ENCODE measurements around the gene LPO. TPM values are rescaled to one million over a fixed set of nuclear protein-coding genes. Genes with fewer than 3 reads are reported as not detected.

LPO gene
- total RNA-seq, 1 donor from 2014 or later = 0.17 TPM

DNA sequence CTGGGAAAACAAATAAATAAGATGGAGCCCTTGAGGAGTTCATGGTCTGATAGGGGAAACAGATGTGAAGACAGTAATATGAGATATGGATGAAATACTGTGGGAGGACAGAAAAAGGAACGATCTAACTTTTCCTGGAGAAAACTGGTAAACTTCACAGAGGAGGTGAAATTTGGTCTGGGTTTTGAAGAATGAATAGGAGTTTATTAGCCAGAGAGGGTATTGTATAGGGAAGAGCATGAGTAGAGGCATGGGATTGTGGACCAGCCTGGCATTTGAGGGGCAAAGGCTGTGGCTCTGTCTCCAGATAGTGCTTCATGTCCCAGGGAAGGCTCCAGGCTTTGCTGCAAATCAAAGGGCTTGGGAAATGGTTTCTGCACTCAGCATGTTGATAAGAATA, 1.6 kb downstream of the LPO start:
- Histone ChIP-seq H3K4me3 (ENCODE audit: low read depth, low read length) (no peak overlapping the region), H3K27me3 (ENCODE audit: control insufficient read depth, insufficient read depth, low read length) (peaks cover 26% of the 10 kb centered on the region), H3K36me3 (ENCODE audit: control insufficient read depth, insufficient read depth, low read length) (no peaks in the 10 kb centered on the region)
- no peak for TF ChIP-seq CTCF (IDR thresholded peaks at IDR 0.05; ENCODE audit: insufficient read depth, low read length, poor library complexity, severe bottlenecking)
- no peak for DNase-seq (ENCODE audit: low read depth)

- H3K27me3 ChIP-seq (ENCODE audit: control insufficient read depth, insufficient read depth, low read length) = peaks cover 22% of the 10 kb centered on the region
- no peaks in the 10 kb centered on the region for H3K36me3 ChIP-seq (ENCODE audit: control insufficient read depth, insufficient read depth, low read length)
- no peak for DNase-seq (ENCODE audit: low read depth)
- H3K4me3 ChIP-seq (ENCODE audit: low read depth, low read length) = no peak overlapping the region
- TF ChIP-seq CTCF (IDR thresholded peaks at IDR 0.05; ENCODE audit: insufficient read depth, low read length, poor library complexity, severe bottlenecking) = no peak
These were observed 3.9 kb downstream of the LPO start for GRCh38 chr17:58242171-58242784.

GRCh38 chr17:58244963-58245362, 6.6 kb downstream of the LPO start:
- Histone ChIP-seq H3K27me3 (ENCODE audit: control insufficient read depth, insufficient read depth, low read length) (peaks cover 30% of the 10 kb centered on the region), H3K4me3 (ENCODE audit: low read depth, low read length) (no peak overlapping the region), H3K36me3 (ENCODE audit: control insufficient read depth, insufficient read depth, low read length) (no peaks in the 10 kb centered on the region)
- TF ChIP-seq CTCF (IDR thresholded peaks at IDR 0.05; ENCODE audit: insufficient read depth, low read length, poor library complexity, severe bottlenecking) = no peak
- no peak for DNase-seq (ENCODE audit: low read depth)

GRCh38 chr17:58245428-58246103, 7.2 kb downstream of the LPO start:
- TF ChIP-seq CTCF (IDR thresholded peaks at IDR 0.05; ENCODE audit: insufficient read depth, low read length, poor library complexity, severe bottlenecking) = no peak
- DNase-seq (ENCODE audit: low read depth) = no peak
- H3K36me3 ChIP-seq (ENCODE audit: control insufficient read depth, insufficient read depth, low read length) = no peaks in the 10 kb centered on the region
- H3K4me3 ChIP-seq (ENCODE audit: low read depth, low read length) = no peak overlapping the region
- H3K27me3 ChIP-seq (ENCODE audit: control insufficient read depth, insufficient read depth, low read length) = peaks cover 34% of the 10 kb centered on the region

DNA sequence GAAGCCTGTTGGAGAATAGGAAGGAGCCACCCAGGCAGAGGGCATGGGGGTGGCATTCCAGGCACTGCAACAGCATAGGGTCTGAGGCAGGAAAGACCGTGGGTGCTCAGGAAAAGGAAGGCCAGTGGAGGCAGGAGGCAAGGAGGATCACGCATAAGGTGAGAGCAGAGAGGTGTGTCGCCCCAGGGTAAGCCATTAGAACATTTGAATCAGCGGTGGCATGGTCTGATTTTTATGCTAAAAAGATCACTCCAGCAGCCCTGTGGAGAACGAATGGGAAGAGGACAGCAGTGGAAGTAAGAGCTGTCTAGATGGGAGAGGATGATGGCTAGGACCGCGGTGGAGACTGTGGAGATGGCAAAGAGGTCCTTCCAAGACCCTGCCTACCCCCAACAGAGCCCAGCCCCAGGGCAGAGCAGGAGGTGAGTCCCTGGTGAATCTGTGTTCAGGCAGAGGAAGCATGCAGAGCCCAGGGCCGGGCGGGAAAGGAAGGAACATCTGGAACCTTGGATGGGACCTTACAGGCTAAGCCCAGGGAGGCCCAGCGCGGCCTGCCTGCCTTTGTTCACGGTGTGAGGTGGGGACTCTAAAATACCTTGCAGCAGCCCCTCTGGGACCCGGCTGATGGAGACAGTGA, 7.8 kb downstream of the LPO start:
- DNase-seq (ENCODE audit: low read depth) = no peak
- Histone ChIP-seq H3K4me3 (ENCODE audit: low read depth, low read length) (no peak overlapping the region), H3K36me3 (ENCODE audit: control insufficient read depth, insufficient read depth, low read length) (no peaks in the 10 kb centered on the region), H3K27me3 (ENCODE audit: control insufficient read depth, insufficient read depth, low read length) (peaks cover 35% of the 10 kb centered on the region)
- no peak for TF ChIP-seq CTCF (IDR thresholded peaks at IDR 0.05; ENCODE audit: insufficient read depth, low read length, poor library complexity, severe bottlenecking)

Data from kidney epithelial cell (primary cell).